Breast epithelium (tissue), 3 donors: ENCODE measurements around the gene EFCAB14.

Experiments
- POLR2A ChIP-seq: fragments of 450-650 bp; IDR thresholded peaks from one replicate; pipeline ENCODE4 v1.6.1; 2016; ENCODE audit warnings: antibody characterized with exemption, mild to moderate bottlenecking, moderate library complexity
- POLR2AphosphoS5 ChIP-seq, 3 donors: sonication (generic); formaldehyde crosslinking; IDR thresholded peaks; one replicate each; pipeline ENCODE4 v1.6.1; 2017; ENCODE audit warnings: antibody characterized with exemption in 3 of 3
- TF ChIP-seq, protein P1 (sequence below), 3 donors: fragments of 450-650 bp; IDR thresholded peaks; one replicate each; pipeline ENCODE4 v1.5.1; 2016 to 2017; ENCODE audit warnings: antibody characterized with exemption in 3 of 3, mild to moderate bottlenecking in 3 of 3, moderate library complexity in 3 of 3

DNA sequence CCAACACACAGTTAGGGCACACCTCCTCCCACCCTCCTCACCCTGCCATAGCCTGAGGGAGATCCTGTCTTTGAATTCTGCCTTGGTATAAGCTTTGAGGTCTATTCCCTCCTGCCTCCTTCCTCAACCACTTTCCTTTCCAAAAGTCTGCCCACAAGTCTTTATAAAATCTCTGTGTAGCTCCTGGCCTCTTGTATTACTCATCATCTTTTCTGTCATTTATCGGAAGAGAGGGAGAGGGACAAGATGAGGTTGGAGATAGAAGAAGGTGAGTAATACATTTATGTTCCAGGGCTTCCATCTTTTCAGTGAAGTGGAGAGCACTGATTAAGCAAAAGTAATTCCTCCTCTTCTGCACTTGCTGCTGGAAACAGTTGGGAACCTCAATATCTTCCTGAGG lies 30.5 kb upstream of the EFCAB14 start:
- TF ChIP-seq, protein P1, sequence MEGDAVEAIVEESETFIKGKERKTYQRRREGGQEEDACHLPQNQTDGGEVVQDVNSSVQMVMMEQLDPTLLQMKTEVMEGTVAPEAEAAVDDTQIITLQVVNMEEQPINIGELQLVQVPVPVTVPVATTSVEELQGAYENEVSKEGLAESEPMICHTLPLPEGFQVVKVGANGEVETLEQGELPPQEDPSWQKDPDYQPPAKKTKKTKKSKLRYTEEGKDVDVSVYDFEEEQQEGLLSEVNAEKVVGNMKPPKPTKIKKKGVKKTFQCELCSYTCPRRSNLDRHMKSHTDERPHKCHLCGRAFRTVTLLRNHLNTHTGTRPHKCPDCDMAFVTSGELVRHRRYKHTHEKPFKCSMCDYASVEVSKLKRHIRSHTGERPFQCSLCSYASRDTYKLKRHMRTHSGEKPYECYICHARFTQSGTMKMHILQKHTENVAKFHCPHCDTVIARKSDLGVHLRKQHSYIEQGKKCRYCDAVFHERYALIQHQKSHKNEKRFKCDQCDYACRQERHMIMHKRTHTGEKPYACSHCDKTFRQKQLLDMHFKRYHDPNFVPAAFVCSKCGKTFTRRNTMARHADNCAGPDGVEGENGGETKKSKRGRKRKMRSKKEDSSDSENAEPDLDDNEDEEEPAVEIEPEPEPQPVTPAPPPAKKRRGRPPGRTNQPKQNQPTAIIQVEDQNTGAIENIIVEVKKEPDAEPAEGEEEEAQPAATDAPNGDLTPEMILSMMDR (IDR thresholded peaks at IDR 0.05) = no peak
- TF ChIP-seq POLR2A (no peak), POLR2AphosphoS5 (IDR thresholded peaks at IDR 0.05) (no peak)
